ENCODE results near the gene NUDT14. TPM values are rescaled to one million over a fixed set of nuclear protein-coding genes. Genes with fewer than 3 reads are reported as not detected.

The NUDT14 gene
- total and polyA plus RNA-seq, 2 of the 8 experiments (the other 6 are each of a cell fraction or from before 2014, with no cell fraction given), result 25.5 to 33.3 TPM

- Histone ChIP-seq H3K4ac (replicated peaks; ENCODE audit: insufficient read length, low read depth, low read length) (no peak overlapping the region), H3K18ac (ENCODE audit: extremely low read depth, low read length) (no peak overlapping the region), H3K4me3 (ENCODE audit: extremely low read depth in 1 of 4, insufficient read depth in 2 of 4, low read depth in 3 of 4, low read length in 4 of 4) (no peak overlapping the region), H3K79me1 (ENCODE audit: low read depth, low read length) (peaks cover 4% of the 10 kb centered on the region; the same call in 1 of the 2 replicates), H3K56ac (replicated peaks; ENCODE audit: insufficient read length, low read depth, low read length) (no peak overlapping the region), H3K36me3 (ENCODE audit: control insufficient read depth in 2 of 4, insufficient read depth in 4 of 4, low read length in 3 of 4) (no peaks in the 10 kb centered on the region; a peak in 2 of 8 replicates), H3K23me2 (ENCODE audit: low read depth, low read length) (peaks cover 5% of the 10 kb centered on the region; the same call in 1 of the 2 replicates), H2BK5ac (ENCODE audit: low read depth, low read length) (no peak overlapping the region), H4K20me1 (replicated peaks in 1 of 2; ENCODE audit: control insufficient read depth in 1 of 2, insufficient read depth in 2 of 2, low read length in 2 of 2) (peaks cover 0 to 19% of the 10 kb centered on the region in 2 experiments), H4K91ac (replicated peaks; ENCODE audit: insufficient read length, low read length) (no peak overlapping the region), H3K4me1 (replicated peaks in 1 of 4; ENCODE audit: control insufficient read depth in 3 of 4, insufficient read depth in 4 of 4, low read length in 3 of 4) (no peaks in the 10 kb centered on the region), H4K8ac (ENCODE audit: extremely low read depth, insufficient read depth, low read length) (no peak overlapping the region), H2AFZ (ENCODE audit: low read length) (no peak overlapping the region), H2BK120ac (replicated peaks; ENCODE audit: low read depth, low read length) (no peak overlapping the region), H2AK5ac (ENCODE audit: low read depth, low read length) (no peak overlapping the region), H3K27me3 (replicated peaks in 1 of 4; ENCODE audit: control insufficient read depth in 3 of 4, extremely low read depth in 1 of 4, insufficient read depth in 3 of 4, low read length in 3 of 4) (no peaks in the 10 kb centered on the region; a peak in 1 of 7 replicates), H2BK20ac (ENCODE audit: low read length) (no peak overlapping the region), H3K9me3 (ENCODE audit: insufficient read depth in 2 of 2, low read depth in 1 of 2, low read length in 1 of 2) (no peaks in the 10 kb centered on the region), H3K79me2 (ENCODE audit: control insufficient read depth in 1 of 2, insufficient read depth in 2 of 2, low read length in 2 of 2) (no peaks in the 10 kb centered on the region), H3K4me2 (ENCODE audit: insufficient read depth in 1 of 2, low read depth in 2 of 2, low read length in 2 of 2) (no peak overlapping the region), H2BK12ac (ENCODE audit: low read depth, low read length) (no peak overlapping the region), H3K14ac (ENCODE audit: insufficient read length) (no peak overlapping the region), H3K9ac (replicated peaks in 1 of 4; ENCODE audit: extremely low read depth in 1 of 4, low read depth in 3 of 4, low read length in 3 of 4) (no peak overlapping the region), H3K27ac (ENCODE audit: low read depth, low read length) (no peak overlapping the region), H4K5ac (ENCODE audit: insufficient read length, low read depth, low read length) (no peak overlapping the region), H2BK15ac (ENCODE audit: low read length) (no peak overlapping the region), H3K23ac (ENCODE audit: insufficient read length) (no peak overlapping the region)
- ChIA-PET CTCF (ENCODE audit: partially characterized antibody) (interaction anchor here (1.2 to 1.9 kb wide), 2 partner anchors 17 to 50 kb away, joined by 3 to 8 read pairs; no protein-coding TSS in a partner anchor), POLR2A (ENCODE audit: partially characterized antibody) (no interaction called here)
- DNase-seq (ENCODE audit: low read depth in 1 of 2, low spot score in 2 of 2) (no peak), FAIRE-seq (no peak)
- WGBS, 2 experiments (ENCODE audit: extremely low coverage in 1 of 2, insufficient coverage in 1 of 2, insufficient read length in 1 of 2, insufficient replicate concordance in 2 of 2, low coverage in 1 of 2, low lambda C conversion rate in 2 of 2, missing lambda C conversion rate in 1 of 2), result 91% methylated on average over 12 of the region's 17 CpGs; no CpG with 5 or more reads in 1 of the 2 experiments
- TF ChIP-seq TEAD4 (IDR thresholded peaks at IDR 0.05; ENCODE audit: low read depth, low read length), result no peak
- TF ChIP-seq PHF8 (conservative IDR thresholded peaks at IDR 0.05; ENCODE audit: low read depth, low read length), result no peak
- TF ChIP-seq POLR2A (IDR thresholded peaks at IDR 0.05; ENCODE audit: control extremely low read depth in 1 of 2, low read depth in 2 of 2, low read length in 2 of 2), result no peak
- TF ChIP-seq BCL11A (IDR thresholded peaks at IDR 0.05; ENCODE audit: low read depth in 2 of 2, low read length in 2 of 2), result no peak
- TF ChIP-seq GABPA (IDR thresholded peaks at IDR 0.05; ENCODE audit: borderline replicate concordance, insufficient read depth, low read length), result no peak
- no peak for TF ChIP-seq JUN (IDR thresholded peaks at IDR 0.05; ENCODE audit: low read depth, low read length)
- no peak for TF ChIP-seq KDM4A (IDR thresholded peaks at IDR 0.05; ENCODE audit: low read depth, low read length, severe bottlenecking)
- no peak for TF ChIP-seq MAX (IDR thresholded peaks at IDR 0.05)
- no peak for TF ChIP-seq FOSL1 (IDR thresholded peaks at IDR 0.05; ENCODE audit: insufficient read depth, low read depth, low read length)
- TF ChIP-seq SIN3A (conservative IDR thresholded peaks at IDR 0.05 in 1 of 2, IDR thresholded peaks at IDR 0.05 in 1 of 2; ENCODE audit: low read depth in 1 of 2, low read length in 2 of 2), result no peak
- no peak for TF ChIP-seq POU5F1 (IDR thresholded peaks at IDR 0.05; ENCODE audit: low read depth, low read length)
- TF ChIP-seq MAFK (IDR thresholded peaks at IDR 0.05; ENCODE audit: low read depth, low read length), result no peak
- no peak for TF ChIP-seq SP2 (IDR thresholded peaks at IDR 0.05; ENCODE audit: low read length)
Observed at GRCh38 chr14:105219753-105220152, 38.6 kb upstream of the NUDT14 start.
